ENCODE measurements around the gene CNNM3.
A peak's percentile ranks its signal among the peaks of the same experiment; 100 is the strongest.
"Not testable (repeated sequence)": the region's sequence is repeated elsewhere in the genome, so short reads cannot be mapped to it uniquely, and the experiment has no call there.

CNNM3 gene

GRCh38 chr2:96816127-96816835 lies at the start of gene CNNM3:
TSS of gene CNNM3 (plus strand) at chr2:96816268. CDS start at chr2:96816278, 10 bp downstream.
- peak; percentile 85 for DNase-seq

GRCh38 chr2:96767135-96767871 lies 48.8 kb upstream of the CNNM3 start:
- no peak for DNase-seq

- DNase-seq: peak; percentile 29
Observed at GRCh38 chr2:96768083-96768561, 47.9 kb upstream of the CNNM3 start.

- DNase-seq: no peak
Observed at GRCh38 chr2:96769814-96770213, 46.3 kb upstream of the CNNM3 start.

GRCh38 chr2:96770442-96771202 lies 45.4 kb upstream of the CNNM3 start:
- no peak for DNase-seq

GRCh38 chr2:96771796-96772618 lies 44.1 kb upstream of the CNNM3 start:
- no peak for DNase-seq

- no peak for DNase-seq
Observed at GRCh38 chr2:96772903-96773671, 43.0 kb upstream of the CNNM3 start.

GRCh38 chr2:96773922-96774321 lies 42.1 kb upstream of the CNNM3 start:
- DNase-seq: no peak

GRCh38 chr2:96775160-96775559 lies 40.9 kb upstream of the CNNM3 start:
- no peak for DNase-seq

- no peak for DNase-seq
Observed at GRCh38 chr2:96783388-96783787, 32.7 kb upstream of the CNNM3 start.

GRCh38 chr2:96787411-96787810 lies 28.7 kb upstream of the CNNM3 start:
- DNase-seq: no peak

- no peak for DNase-seq
Observed at GRCh38 chr2:96788442-96789244, 27.4 kb upstream of the CNNM3 start.

- DNase-seq: no peak
Observed at GRCh38 chr2:96789245-96789617, 26.8 kb upstream of the CNNM3 start.

GRCh38 chr2:96792772-96793749 lies 23.0 kb upstream of the CNNM3 start:
- no peak for DNase-seq

GRCh38 chr2:96795076-96795475 lies 21.0 kb upstream of the CNNM3 start:
- no peak for DNase-seq

GRCh38 chr2:96796497-96796896 lies 19.6 kb upstream of the CNNM3 start:
- DNase-seq: not testable (repeated sequence)

- no peak for DNase-seq
Observed at GRCh38 chr2:96797066-96797625, 18.9 kb upstream of the CNNM3 start.

GRCh38 chr2:96798733-96799622 lies 17.1 kb upstream of the CNNM3 start:
- no peak for DNase-seq

Measured in kidney glomerular epithelial cell (primary cell).